K562 (cell line): ENCODE data around the gene LRRC7. TPM values are rescaled to one million over a fixed set of nuclear protein-coding genes. Genes with fewer than 3 reads are reported as not detected.

Experiments used
- ATAC-seq: fragments of 200-7000 bp; cut with Tn5 transposase; 3 replicates; pipeline ENCODE4 v1.9.1; 2020; ENCODE audit warnings: moderate library complexity
- BruUV-seq: library from RNA; stranded (reverse); fragments of 400-500 nt; replicated peaks from 2 replicates; lab custom pipeline; 2021; lab: Mats Ljungman, UMichigan
- CTCF ChIA-PET: fragments of 300-600 bp; formaldehyde crosslinking; extraction: SDS; loops from one replicate; lab custom pipeline; 2021; ENCODE audit warnings: low intra/inter-chr PET ratio; lab: Yijun Ruan, JAX
- POLR2A ChIA-PET: fragments of 300-600, 350-650 bp; sonication (Branson Sonifier 250); formaldehyde crosslinking; extraction: SDS; loops from one replicate; lab custom pipeline; 2021; ENCODE audit warnings: antibody characterized with exemption, inconsistent platforms; lab: Yijun Ruan, JAX
- DNase-seq, 4 experiments: peaks; one replicate each; pipeline versions ENCODE4 v3.0.0 to v3.0.0-alpha.2; 2011 to 2018; ENCODE audit warnings: low spot score in 3 of 4, mixed read lengths in 3 of 4; ENCODE audit errors: extremely low read depth in 1 of 4
- FAIRE-seq: peaks from 2 replicates; lab custom pipeline; 2011; peaks lifted over from hg19 to GRCh38; lab: Jason Lieb, UNC
- H2AFZ ChIP-seq: 2 replicates; pipeline ENCODE4 v1.6.0; 2011; ENCODE audit warnings: low read depth, low read length, control low read depth, inconsistent platforms
- H3K27ac ChIP-seq: fragments of 200-600 bp; 3 replicates; pipeline ENCODE4 v1.8.0; 2011; ENCODE audit warnings: low read depth, mild to moderate bottlenecking, control low read depth, inconsistent platforms, low read length, moderate library complexity, mixed read lengths; ENCODE audit errors: extremely low read depth
- H3K27me3 ChIP-seq, 2 experiments: fragments of 300-600 bp in 1 of 2; 2 replicates in 1 of 2; 3 replicates in 1 of 2; pipeline versions ENCODE4 v1.6.0 to v1.8.0; 2011; ENCODE audit warnings: inconsistent platforms in 2 of 2, low read length in 2 of 2, mild to moderate bottlenecking in 1 of 2, mixed read lengths in 1 of 2, moderate library complexity in 1 of 2; ENCODE audit not compliant: control insufficient read depth in 2 of 2, insufficient read depth in 2 of 2
- H3K36me3 ChIP-seq: fragments of 300-600 bp; 3 replicates; pipeline ENCODE4 v1.8.0; 2011; ENCODE audit warnings: mild to moderate bottlenecking, low read length, inconsistent platforms; ENCODE audit not compliant: control insufficient read depth, insufficient read depth
- H3K4me1 ChIP-seq, 2 experiments: fragments of 200-600 bp in 1 of 2; replicated peaks in 1 of 2; 2 replicates in 1 of 2; 3 replicates in 1 of 2; pipeline versions ENCODE4 v1.5.1 to v1.8.0; 2011; ENCODE audit warnings: inconsistent platforms in 2 of 2, low read length in 2 of 2, mild to moderate bottlenecking in 1 of 2, mixed read lengths in 1 of 2, moderate library complexity in 1 of 2; ENCODE audit not compliant: control insufficient read depth in 2 of 2, insufficient read depth in 2 of 2
- H3K4me2 ChIP-seq: 2 replicates; pipeline ENCODE4 v1.6.1; 2011; ENCODE audit warnings: low read length, control low read depth, inconsistent platforms, mixed read lengths; ENCODE audit not compliant: insufficient read depth
- H3K4me3 ChIP-seq: fragments of 200-600 bp; sonication (generic), shearing (Covaris generic); 2 replicates; pipeline ENCODE4 v1.5.1; 2016; ENCODE audit warnings: control low read depth, inconsistent platforms
- H3K79me2 ChIP-seq: fragments of 200-600 bp; 3 replicates; pipeline ENCODE4 v1.8.0; 2011; ENCODE audit warnings: low read length, inconsistent platforms; ENCODE audit not compliant: control insufficient read depth, insufficient read depth
- H3K9ac ChIP-seq, 2 experiments: 2 replicates each; pipeline versions ENCODE4 v1.6.0 to v1.6.1; 2011; ENCODE audit warnings: low read depth in 2 of 2, low read length in 2 of 2, control low read depth in 1 of 2, inconsistent platforms in 1 of 2, mild to moderate bottlenecking in 1 of 2, mixed read lengths in 1 of 2; ENCODE audit not compliant: insufficient read depth in 1 of 2
- H3K9me1 ChIP-seq: one replicate; pipeline ENCODE4 v1.6.0; 2011; ENCODE audit warnings: inconsistent platforms, mild to moderate bottlenecking, low read length, moderate library complexity; ENCODE audit not compliant: control insufficient read depth, insufficient read depth
- H3K9me3 ChIP-seq: replicated peaks from 2 replicates; pipeline ENCODE4 v1.5.1; 2011; ENCODE audit warnings: low read depth, low read length, inconsistent platforms; ENCODE audit not compliant: control insufficient read depth, insufficient read depth
- H4K20me1 ChIP-seq: replicated peaks from 2 replicates; pipeline ENCODE4 v1.6.1; 2011; ENCODE audit warnings: low read length, inconsistent platforms, mixed read lengths; ENCODE audit not compliant: control insufficient read depth, insufficient read depth
- ATF4 ChIP-seq: fragments of 450-650 bp; formaldehyde crosslinking; IDR thresholded peaks from 2 replicates; pipeline ENCODE4 v1.4.0; 2022; ENCODE audit warnings: mild to moderate bottlenecking, moderate library complexity
- BCOR ChIP-seq: fragments of 450-650 bp; IDR thresholded peaks from 2 replicates; pipeline ENCODE4 v1.6.1; 2016
- CTCF ChIP-seq, 3 experiments: IDR thresholded peaks in 2 of 3; conservative IDR thresholded peaks in 1 of 3; 2 replicates each; pipeline ENCODE4 v1.5.1; 2011 to 2012; ENCODE audit warnings: low read length in 3 of 3, mild to moderate bottlenecking in 3 of 3, control low read depth in 2 of 3, improper control_type of control experiment in 1 of 3, inconsistent platforms in 1 of 3, low read depth in 1 of 3, mixed read lengths in 1 of 3, moderate library complexity in 1 of 3; ENCODE audit not compliant: insufficient read depth in 2 of 3
- RAD21 ChIP-seq, 2 experiments: fragments of 250-450 bp in 1 of 2; fragments of 450-650 bp in 1 of 2; sonication (Bioruptor Pico) in 1 of 2; formaldehyde crosslinking in 1 of 2; IDR thresholded peaks in 1 of 2; conservative IDR thresholded peaks in 1 of 2; 2 replicates each; pipeline versions ENCODE4 v1.4.0 to v1.8.0; 2020 to 2022; ENCODE audit warnings: mild to moderate bottlenecking in 2 of 2, moderate library complexity in 1 of 2
- REST ChIP-seq, 2 experiments: fragments of 450-650 bp; formaldehyde crosslinking in 1 of 2; IDR thresholded peaks; 2 replicates each; pipeline versions ENCODE4 v1.4.0 to v1.6.1; 2014 to 2020; ENCODE audit warnings: mild to moderate bottlenecking in 2 of 2, borderline replicate concordance in 1 of 2, low read depth in 1 of 2
- SAFB2 ChIP-seq: fragments of 200-400 bp; formaldehyde crosslinking; IDR thresholded peaks from 2 replicates; pipeline ENCODE4 v1.6.1; 2018; ENCODE audit warnings: borderline replicate concordance, low read length, low read depth, moderate library complexity; ENCODE audit not compliant: severe bottlenecking
- SMC3 ChIP-seq: conservative IDR thresholded peaks from 2 replicates; pipeline ENCODE4 v1.6.1; 2011; ENCODE audit warnings: low read depth, low read length, improper control_type of control experiment; ENCODE audit not compliant: insufficient read depth
- ZNF507 ChIP-seq: conservative IDR thresholded peaks from 2 replicates; pipeline ENCODE4 v1.6.1; 2017; ENCODE audit warnings: missing genetic modification characterization, missing compliant biosample characterization
- WGBS: fragments of 100-300 bp; shearing (Covaris generic); methylation state at CpG from one replicate; pipeline ENCODE4 v1.1.6; 2016; ENCODE audit warnings: low coverage, mixed read lengths; ENCODE audit not compliant: insufficient coverage; ENCODE audit errors: missing lambda C conversion rate; 5-methylcytosine and 5-hydroxymethylcytosine counted together
- in situ Hi-C: fragments of 300-500 bp; cut with MboI; formaldehyde crosslinking; loops from 4 replicates; pipeline ENCODE4 v1.15.0; 2018; ENCODE audit warnings: inconsistent platforms, mixed read lengths
- intact Hi-C: fragments of 100-400 bp; cut with micrococcal nuclease; formaldehyde crosslinking; loops from 2 replicates; pipeline ENCODE4 v1.14.2; 2022
- polyA plus RNA-seq, 8 experiments: library from polyadenylated mRNA; depleted of rRNA in 4 of 8; stranded (reverse) in 5 of 8; unstranded in 3 of 8; fragments of >200 nt; fragmentation: Nextera tagmentation in 2 of 8; fragmentation: Illumina TruSeq in 1 of 8; extraction: Ambion mirVana in 2 of 8; extraction: Trizol in 1 of 8; gene quantifications; 2 replicates each; pipeline versions ENCODE4 v1.2.1 to v1.2.3, GENCODE V29; 2011 to 2014; ENCODE audit warnings: inconsistent platforms in 1 of 8, missing spikeins in 1 of 8
- total RNA-seq, 7 experiments: library from RNA; depleted of rRNA in 6 of 7; stranded (reverse); fragments of >200 nt in 6 of 7; fragmentation: Illumina TruSeq in 2 of 7; extraction: Trizol in 2 of 7; gene quantifications; 2 replicates each; pipeline versions ENCODE4 v1.2.1 to v1.2.3, GENCODE V29; 2011 to 2021; ENCODE audit warnings: low replicate concordance in 1 of 7

The LRRC7 gene
- total and polyA plus RNA-seq, 9 of the 15 experiments (the other 6 are each of a cell fraction or from before 2014, with no cell fraction given) = 0.09 to 0.94 (median 0.49) TPM

- H3K4me2 ChIP-seq = no peak overlapping the region
- H3K9me1 ChIP-seq = no peaks in the 10 kb centered on the region
- ATAC-seq = peak; percentile 84
- intact Hi-C loops (loop anchor here (1.0 kb wide), 1 partner anchor 323 kb away; no protein-coding TSS in a partner anchor), in situ Hi-C loops (no loop called here)
- ChIA-PET POLR2A (no interaction called here), CTCF (no interaction called here)
- DNase-seq = peak in 1 of 4 experiments; percentile 44
- no peak overlapping the region for H2AFZ ChIP-seq
- H3K9ac ChIP-seq = no peak overlapping the region
- no peak overlapping the region for H3K27ac ChIP-seq
- H3K4me3 ChIP-seq = no peak overlapping the region
- TF ChIP-seq BCOR = no peak
- no peak for TF ChIP-seq ZNF507 (tag)
- peak in 1 of 2 experiments; percentile 57; a peak in 2 of 4 replicates for TF ChIP-seq RAD21 (CRISPR knock-in tag; conservative IDR thresholded peaks at IDR 0.05 in 1 of 2, IDR thresholded peaks at IDR 0.05 in 1 of 2)
- TF ChIP-seq SMC3 = 0 out of 2 replicates have a peak, but pooled peaks have one; percentile 36
- TF ChIP-seq SAFB2 = no peak
- peak; percentile 18; the same call in 1 of the 2 replicates for TF ChIP-seq REST (IDR thresholded peaks at IDR 0.05; ENCODE audit: borderline replicate concordance)
- TF ChIP-seq REST (CRISPR knock-in tag; IDR thresholded peaks at IDR 0.05; ENCODE audit: low read depth) = no peak
- no peak for TF ChIP-seq ATF4
- peak; percentile 29 to 46 (median 45); a peak in 4 of 6 replicates for TF ChIP-seq CTCF (IDR thresholded peaks at IDR 0.05 in 2 of 3, conservative IDR thresholded peaks at IDR 0.05 in 1 of 3; ENCODE audit: insufficient read depth in 2 of 3, low read depth in 1 of 3, low read length in 3 of 3)
- H3K79me2 ChIP-seq = no peaks in the 10 kb centered on the region
- no peaks in the 10 kb centered on the region for H4K20me1 ChIP-seq
- no peaks in the 10 kb centered on the region for H3K27me3 ChIP-seq
- H3K36me3 ChIP-seq = no peaks in the 10 kb centered on the region
- FAIRE-seq = peak; percentile 37
- H3K4me1 ChIP-seq = no peaks in the 10 kb centered on the region
- 7% methylated on average over 2 of the region's 2 CpGs for WGBS
- H3K9me3 ChIP-seq = no peaks in the 10 kb centered on the region; the same call in 1 of the 2 replicates
- no TSS peak for BruUV-seq
These were observed 133.0 kb downstream of the LRRC7 start for GRCh38 chr1:69700770-69701169.
